ENCODE results near the gene GLB1L2.
"Not testable (repeated sequence)": the region's sequence is repeated elsewhere in the genome, so short reads cannot be mapped to it uniquely, and the experiment has no call there.

The GLB1L2 gene, protein sequence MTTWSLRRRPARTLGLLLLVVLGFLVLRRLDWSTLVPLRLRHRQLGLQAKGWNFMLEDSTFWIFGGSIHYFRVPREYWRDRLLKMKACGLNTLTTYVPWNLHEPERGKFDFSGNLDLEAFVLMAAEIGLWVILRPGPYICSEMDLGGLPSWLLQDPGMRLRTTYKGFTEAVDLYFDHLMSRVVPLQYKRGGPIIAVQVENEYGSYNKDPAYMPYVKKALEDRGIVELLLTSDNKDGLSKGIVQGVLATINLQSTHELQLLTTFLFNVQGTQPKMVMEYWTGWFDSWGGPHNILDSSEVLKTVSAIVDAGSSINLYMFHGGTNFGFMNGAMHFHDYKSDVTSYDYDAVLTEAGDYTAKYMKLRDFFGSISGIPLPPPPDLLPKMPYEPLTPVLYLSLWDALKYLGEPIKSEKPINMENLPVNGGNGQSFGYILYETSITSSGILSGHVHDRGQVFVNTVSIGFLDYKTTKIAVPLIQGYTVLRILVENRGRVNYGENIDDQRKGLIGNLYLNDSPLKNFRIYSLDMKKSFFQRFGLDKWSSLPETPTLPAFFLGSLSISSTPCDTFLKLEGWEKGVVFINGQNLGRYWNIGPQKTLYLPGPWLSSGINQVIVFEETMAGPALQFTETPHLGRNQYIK

DNA sequence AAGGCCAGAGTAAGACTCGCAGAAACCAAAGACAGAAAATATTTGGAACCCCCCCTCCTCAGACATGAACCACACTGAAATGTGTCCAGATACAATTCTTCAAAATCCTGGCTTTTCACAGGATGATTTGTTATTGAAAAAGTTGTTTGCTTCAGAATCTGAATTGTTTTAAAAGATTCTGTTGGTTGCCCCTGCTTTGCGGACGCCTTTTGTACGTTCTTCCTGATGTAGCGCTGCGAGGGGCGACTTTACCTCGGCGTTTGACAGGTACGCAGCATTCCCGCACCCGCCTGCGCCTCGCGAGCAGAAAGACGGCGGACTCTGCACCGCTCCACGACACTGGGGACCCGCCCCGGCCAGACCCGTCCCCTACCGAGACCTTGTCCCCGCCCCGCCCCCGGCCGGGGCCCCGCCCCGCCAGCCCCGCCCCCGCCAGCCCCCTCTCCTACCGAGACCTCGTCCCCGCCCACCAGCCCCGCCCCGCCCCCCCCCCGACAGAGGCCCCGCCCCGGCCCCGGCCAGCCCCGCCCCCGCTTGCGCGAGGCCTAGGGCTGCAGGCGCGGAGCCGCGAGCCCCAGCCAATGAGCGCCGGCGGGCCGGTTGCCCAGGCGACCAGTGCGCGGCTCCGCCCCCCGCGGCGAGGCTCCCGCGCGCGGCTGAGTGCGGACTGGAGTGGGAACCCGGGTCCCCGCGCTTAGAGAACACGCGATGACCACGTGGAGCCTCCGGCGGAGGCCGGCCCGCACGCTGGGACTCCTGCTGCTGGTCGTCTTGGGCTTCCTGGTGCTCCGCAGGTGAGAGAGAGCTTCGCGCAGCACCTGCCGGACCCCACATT lies at the start of gene GLB1L2:
TSS of gene GLB1L2 (plus strand) at position 635 of the 835 bp plus-strand sequence. CDS start at position 709, 74 bp downstream.
- DNase-seq: peak; percentile 78

DNA sequence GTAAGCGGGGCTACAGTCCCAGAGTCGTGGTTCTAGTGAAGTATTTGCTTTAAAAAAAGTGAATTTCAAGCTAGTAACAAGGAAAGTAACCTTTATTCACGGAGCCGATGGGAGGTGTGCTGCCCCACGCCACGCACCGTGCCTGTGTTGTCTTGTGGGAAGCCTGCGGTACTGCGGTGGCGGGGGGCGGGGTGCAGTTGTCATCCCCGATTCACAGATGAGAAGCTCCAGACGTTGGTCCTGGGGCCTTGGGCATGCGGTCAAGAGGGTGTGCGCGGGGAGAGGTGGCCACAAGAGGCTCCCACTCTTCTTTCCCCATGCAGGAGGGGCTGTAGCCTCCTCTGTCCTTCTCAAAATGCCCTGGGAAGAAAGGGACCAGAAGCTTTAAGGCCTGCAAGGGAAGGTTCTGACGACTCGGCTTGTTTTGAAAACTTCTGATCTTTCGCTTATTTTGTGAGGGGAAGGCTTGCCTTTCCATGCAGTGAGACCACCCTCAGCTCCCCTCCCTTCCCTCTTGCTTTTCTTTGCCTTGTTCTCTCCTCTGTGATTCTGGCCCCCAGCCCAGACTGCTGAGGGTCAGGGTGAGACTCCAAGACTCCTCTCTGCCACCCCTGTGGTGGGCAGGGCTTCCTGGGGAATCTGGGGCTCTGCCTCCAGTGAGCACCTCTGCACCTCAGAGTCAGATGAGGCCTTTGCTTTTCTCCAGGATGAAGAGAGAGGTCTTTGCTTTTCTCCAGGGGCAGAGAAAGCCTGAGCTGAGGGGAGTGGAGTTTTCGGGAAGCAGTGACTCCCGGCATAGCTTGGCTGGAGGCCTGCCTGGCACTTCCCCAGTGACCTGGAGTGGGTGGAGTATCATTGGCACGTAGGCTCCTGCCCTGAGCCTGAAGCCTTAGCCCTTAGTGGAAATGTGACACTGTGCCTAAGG lies 49.4 kb upstream of the GLB1L2 start:
- no peak for DNase-seq

DNA sequence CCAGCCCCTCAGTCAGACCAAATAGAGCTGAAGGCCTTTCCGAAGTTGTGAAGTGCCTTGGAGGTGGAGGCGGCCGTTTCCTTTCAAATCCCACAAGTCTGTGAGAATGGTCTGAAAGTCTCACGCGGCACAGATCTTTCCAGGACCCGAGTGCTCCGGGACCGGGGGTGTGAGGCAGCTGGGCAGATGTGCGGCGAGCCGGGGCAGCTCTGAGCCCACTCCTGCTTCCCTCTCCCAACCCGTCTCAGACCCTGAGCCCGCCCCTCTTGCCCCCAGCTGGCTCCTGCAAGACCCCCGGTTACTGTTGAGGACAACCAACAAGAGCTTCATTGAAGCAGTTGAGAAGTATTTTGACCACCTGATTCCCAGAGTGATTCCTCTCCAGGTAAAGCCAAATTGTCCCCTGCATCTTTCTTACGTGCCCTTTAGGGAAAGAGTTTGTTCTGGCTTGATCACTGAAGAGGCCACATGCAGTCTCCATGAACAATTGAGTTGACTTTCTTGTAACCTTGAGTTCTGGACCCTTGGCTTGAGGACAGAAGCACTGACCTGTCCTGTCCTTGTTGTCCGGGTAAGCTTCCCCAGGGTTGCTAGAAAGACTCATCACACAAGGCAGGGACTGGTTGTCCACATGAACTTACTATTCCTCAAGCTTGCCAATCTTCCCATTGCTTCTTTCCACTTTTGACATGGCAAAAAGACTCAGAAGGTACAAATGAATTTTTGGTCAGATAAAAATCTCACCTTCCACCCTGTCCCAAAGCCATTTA lies 48.1 kb upstream of the GLB1L2 start:
- DNase-seq: no peak

DNA sequence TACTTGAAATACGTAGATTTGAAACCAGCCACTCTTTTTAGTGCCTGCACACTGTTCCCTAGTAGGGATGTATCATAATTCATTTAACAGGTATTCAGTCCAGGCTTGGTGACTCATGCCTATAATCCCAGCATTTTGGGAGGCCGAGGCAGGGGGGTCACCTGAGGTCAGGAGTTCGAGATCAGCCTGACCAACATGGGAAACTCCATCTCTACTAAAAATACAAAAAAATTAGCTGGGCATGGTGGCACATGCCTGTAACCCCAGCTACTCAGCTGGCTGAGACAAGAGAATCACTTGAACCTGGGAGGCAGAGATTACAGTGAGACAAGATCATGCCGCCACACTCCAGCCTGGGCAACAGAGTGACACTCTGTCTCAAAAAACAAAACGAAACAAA lies 47.4 kb upstream of the GLB1L2 start:
- not testable (repeated sequence) for DNase-seq

DNA sequence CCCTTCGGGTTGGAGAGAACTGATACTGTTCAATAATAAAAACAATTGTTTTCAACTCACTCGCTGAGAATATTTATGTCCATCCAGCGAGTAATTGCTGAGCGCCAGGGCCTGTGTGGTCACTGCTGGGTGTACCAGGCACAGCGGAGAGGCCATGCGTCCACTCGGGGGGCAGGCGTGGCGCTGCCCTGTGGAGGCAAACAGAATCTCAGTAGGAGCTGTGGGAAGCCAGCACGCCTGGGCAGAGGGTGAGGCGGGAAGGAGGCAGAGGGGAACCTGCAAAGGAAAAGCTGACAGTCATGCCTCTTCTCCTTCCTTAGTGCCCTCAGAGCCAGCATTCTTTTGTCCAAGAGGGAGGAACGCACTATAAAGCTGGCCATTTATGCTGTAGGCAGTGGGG lies 44.2 kb upstream of the GLB1L2 start:
- DNase-seq: no peak

DNA sequence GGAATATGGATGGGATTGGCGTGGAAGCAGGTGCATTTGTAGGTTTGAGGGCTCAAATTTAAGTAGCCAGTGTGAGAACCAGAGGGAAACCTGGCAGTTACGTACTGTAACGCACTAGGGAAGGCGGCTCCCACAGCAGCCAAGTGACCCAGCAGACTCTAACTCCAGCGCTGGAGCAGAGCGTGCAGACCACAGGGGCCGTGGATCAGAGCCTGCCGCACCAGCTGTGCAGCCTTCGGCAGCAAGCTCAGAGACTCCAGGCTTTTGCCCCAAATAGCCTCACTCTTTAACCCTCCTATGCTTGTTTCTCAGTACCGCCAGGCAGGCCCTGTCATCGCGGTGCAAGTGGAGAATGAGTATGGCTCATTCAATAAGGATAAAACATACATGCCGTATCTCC lies 43.3 kb upstream of the GLB1L2 start:
- DNase-seq: no peak

DNA sequence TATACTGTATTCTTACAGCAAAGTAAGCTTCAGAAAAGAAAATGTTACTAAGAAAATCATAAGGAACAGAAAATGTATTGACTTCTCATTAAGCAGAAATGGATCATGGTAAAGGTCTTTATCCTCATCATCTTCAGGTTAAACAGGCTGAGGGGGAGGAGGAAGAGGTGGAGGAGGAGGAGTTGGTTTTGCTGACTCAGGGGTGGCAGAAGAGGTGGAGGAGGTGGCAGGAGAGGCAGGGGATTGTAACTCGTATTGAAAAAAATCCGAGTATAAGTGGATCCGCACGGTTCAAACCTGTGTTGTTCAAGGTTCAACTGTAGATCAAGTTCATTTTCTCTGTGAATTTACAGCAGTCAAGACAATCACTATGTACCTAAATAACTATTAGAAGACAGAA lies 42.6 kb upstream of the GLB1L2 start:
- no peak for DNase-seq

DNA sequence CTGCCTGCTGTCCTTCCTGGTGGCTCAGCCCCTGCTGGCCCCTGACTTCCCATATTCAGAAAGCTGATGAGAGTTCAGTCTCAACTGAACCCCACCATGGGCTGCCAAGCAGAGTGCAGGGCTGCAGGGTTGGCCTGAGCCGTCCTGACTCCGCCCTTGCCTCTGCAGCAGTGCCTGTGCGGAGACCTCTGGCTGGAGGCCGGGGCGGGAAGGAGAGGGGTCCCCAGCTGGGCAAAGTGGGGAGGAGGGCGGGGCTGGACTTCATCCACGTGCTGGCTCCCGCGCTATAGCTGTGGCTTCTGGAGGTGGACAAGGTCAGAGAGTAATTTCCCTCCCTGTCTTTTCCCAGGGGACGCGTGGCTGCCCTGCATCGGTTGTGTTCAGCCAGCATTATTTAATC lies 42.0 kb upstream of the GLB1L2 start:
- DNase-seq: no peak

DNA sequence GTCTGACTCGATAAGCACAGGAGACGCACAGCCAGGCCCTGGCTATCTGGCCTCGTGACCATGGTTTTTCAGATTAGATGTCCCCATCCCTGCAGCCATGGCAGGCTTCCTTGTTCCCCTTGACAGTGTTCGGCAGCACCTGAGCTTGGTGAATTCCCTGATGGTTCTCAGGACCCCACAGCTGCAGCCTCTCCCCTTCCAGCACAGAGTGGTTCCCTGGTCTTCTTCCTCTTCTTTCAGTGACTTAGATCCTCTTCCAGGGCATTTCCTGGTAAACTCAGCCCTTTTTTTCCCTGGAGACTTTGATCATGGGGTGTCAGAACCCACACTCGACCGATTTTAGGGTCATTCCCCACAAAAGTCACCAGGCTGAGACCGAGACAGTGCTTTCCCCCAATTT lies 41.1 kb upstream of the GLB1L2 start:
- no peak for DNase-seq

DNA sequence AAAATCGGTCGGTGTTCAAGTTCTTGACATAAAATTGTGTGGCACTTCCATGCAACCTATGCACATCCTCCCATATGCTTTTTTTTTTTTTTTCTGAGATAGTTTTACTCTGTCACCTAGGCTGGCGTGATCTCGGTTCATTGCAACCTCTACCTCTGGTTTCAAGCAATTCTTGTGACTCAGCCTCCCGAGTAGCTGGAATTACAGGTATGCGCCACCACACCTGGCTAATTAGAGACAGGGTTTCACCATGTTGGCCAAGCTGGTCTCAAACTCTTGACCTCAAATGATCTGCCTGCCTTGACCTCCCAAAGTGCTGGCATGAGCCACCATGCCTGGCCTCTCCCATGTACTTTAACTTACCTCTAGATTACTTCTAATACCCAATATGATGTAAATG lies 40.6 kb upstream of the GLB1L2 start:
- DNase-seq: no peak

DNA sequence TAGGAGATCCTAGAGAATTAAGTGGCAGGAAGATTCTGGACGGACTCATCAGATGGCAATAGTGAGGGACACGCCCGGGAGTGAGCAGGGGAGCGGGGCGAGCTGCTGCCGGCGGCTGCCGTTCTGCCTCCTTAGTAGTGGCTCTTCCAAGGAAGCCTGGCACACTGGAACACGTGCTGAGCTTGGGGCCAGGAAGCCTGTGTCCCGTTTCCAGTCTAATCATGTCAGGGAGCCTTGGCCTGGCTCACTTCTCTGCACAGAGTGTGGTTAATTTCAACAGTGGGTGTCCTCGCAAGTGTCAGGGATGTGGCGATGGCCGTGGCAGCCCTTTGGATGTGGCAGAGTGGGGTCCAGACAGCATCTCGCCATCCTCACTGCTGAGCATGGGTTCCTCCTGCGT lies 39.1 kb upstream of the GLB1L2 start:
- no peak for DNase-seq

DNA sequence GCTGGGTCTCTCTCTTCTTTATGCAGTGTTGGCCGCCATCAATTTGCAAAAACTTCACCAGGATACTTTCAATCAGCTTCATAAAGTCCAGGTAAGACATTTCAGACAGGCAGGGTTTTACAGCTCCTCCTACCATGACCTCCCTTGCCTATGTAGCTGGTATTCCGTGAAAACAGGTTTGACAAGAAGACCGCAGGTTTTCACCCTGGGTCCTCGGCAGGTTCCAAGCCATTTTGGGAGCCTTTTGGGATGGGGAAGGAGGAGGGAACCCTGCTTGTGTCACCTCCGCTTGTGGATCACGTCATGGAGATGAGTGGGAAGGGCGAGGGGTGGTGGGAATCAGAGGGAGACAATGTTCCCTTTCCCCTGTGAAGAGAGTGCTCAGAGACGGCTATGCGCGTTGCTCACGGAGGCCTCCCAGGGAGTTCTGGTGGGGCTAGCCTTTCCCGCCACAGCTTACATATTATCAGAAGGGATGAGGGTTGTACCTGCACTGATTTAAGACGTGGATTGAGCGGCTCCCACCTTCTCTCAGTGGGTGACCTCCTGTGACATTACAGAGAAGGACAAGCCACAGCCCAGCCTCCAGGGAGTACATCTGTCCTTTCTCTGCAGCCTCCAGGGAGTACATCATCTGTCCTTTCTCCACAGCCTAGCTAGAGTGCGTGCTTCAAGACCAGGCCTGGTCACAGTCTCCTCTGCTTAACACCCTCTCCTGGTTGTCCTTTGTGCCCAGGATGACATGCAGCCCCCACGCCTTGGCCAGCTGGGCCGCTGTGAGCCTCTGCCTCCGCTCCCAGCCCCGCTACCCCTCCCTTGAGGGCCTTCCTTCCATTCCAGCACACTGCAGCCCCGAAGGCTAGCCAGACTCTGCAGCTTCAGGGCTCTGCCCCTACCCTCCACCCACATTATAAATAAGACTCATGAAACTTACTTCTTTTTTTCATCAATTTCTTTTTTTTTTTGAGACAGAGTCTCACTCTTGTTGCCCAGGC lies 38.4 kb upstream of the GLB1L2 start:
- no peak for DNase-seq

DNA sequence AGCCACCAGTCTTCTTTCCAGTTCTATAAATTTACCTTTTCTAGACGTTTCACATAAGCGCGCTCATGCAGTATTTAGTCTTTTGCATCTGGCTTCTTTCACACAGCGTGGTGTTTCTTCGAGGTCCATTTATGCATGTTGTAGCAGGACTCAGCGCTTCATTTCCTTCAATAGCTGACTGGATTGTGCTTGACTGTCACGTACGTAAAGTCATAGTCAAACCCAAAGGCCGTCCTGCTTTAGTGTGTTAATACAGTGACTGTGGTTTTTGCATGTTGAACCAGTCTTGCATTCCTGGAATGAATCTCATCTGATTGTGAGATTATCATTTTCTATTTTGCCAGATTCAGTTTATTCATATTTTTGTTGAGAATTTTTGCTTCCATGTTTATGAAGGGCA lies 37.1 kb upstream of the GLB1L2 start:
- DNase-seq: no peak

DNA sequence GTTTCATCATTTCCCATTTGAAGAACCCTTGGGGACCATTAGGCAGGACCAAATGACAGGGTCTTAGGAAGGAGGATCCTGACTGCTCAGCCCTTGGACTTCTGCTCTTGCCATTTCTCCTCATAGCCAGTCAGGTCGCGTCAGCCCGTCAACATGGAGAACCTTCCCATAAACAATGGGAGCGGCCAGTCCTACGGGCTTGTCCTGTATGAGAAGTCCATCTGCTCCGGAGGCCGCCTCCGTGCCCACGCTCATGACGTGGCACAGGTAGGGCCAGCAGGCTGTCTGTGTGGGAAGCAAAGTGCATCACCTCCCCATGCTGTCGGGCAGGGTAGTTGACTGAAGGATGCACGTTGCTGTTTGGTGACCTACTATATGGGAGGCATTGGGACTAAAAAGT lies 19.6 kb upstream of the GLB1L2 start:
- DNase-seq: no peak

DNA sequence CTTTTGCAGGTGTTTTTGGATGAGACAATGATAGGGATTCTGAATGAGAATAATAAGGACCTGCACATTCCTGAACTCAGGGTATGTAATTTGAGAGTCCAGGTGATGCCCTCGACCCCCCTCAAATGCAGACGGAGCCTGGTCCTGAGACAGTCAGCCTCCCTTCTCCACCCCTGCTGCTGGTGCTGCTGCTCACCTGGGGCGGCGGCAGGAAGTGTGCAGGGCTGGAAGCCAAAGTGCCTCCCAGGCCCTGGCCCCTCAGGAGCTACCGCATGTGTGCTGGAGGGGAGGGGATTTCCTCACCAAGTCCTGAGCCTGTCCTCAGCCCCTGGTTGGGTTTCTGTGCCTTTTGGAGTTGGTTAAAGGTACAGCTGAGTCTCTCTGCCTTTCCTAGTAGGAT lies 19.0 kb upstream of the GLB1L2 start:
- DNase-seq: no peak

DNA sequence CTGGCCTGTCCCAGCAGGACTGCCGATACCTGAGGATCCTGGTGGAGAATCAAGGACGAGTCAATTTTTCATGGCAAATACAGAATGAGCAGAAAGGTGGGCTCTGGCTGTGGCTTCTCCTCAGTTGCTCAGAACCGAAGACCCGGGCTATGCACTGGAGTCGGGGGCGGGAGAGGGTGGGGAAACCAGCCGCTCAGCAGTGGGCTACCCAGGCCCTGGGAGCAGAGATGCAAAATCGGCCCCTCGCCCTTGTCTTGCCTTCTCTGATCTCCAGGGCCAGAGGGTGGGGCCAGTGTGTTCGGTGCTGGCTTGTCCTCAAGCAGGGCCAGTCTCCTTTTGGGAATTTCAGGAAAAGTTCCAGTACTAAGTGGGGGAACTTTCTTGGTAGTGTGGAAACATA lies 18.4 kb upstream of the GLB1L2 start:
- no peak for DNase-seq

DNA sequence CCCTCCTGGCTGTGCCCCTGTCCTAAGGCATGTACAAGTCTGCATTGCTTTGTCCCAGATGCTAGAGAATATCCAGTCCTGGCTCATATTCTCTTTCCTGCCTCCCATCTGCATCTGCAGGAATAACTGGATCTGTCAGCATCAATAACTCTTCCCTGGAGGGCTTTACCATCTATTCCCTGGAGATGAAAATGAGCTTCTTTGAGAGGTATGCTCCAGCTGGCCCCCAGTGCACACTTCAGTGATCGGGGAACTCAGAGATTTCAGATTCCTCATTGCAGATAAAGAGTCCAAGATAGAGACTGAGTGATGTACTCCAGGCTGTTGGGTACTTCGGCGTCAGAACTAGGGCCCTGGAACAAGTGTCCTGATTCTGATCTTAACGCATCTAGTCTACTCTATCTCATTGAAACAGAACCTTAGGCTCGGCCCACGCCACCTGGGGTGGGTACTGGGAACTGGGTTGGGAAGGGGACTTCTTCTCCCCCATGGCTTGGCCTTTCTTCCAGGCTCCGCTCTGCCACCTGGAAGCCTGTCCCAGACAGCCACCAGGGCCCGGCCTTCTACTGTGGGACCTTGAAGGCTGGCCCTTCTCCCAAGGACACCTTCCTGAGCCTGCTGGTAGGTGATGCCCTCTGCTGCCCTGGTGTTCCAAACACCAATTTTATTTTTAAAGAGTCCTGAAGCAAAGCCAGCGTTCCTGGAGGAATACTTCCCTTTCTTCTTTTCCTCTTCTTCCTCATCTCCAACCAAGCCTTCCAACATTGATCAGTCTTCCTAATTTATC lies 17.8 kb upstream of the GLB1L2 start:
- DNase-seq: no peak

DNA sequence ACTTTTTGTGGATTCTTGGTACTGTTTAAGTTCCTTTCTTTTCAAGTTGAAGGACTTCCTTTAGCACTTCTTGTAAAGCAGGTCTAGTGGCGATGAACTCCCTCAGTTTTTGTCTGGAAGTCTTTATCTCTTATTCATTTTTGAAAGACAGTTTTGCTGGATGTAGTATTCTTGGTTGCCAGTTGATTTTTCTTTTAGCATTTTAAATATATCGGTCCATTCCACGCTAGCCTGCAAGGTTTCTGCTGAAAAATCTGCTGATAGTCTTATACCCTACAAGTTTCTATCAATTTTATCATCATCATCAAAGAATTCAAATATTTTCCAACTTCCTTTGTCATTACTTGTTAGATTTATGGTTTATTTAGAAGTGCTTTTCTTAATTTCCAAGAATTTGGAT lies 14.7 kb upstream of the GLB1L2 start:
- DNase-seq: no peak

DNA sequence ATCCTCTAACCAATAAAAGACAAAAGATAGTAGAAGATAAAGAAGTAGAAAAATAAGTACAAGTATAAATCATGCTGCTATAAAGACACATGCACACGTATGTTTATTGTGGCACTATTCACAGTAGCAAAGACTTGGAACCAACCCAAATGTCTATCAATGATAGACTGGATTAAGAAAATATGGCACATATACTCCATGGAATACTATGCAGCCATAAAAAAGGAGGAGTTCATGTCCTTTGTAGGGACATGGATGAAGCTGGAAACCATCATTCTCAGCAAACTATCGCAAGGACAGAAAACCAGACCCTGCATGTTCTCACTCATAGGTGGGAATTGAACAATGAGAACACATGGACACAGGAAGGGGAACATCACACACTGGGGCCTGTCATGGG lies 10.4 kb upstream of the GLB1L2 start:
- not testable (repeated sequence) for DNase-seq

DNA sequence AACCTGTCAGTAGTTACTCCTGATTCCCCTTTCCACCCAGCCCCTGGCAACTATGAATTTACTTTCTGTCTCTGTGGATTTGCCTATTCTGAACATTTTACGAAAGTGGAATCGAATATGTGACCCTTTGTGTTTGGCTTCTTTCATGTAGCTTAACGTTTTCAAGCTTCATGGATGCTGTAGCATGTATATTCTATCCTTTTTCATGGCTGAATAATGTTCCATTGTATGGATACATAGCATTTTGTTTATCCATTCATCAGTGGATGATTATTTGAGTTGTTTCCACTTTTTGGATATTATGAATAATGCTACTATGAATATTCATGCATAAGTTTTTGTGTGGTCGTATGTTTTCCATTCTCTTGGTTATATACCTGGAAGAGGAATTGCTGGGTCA lies 9.2 kb upstream of the GLB1L2 start:
- DNase-seq: no peak
